K562 (cell line): ENCODE data around the gene MRRF. TPM values are rescaled to one million over a fixed set of nuclear protein-coding genes. Genes with fewer than 3 reads are reported as not detected.

Source experiments
- ATAC-seq: fragments of 200-7000 bp; cut with Tn5 transposase; 3 replicates; pipeline ENCODE4 v1.9.1; 2020; ENCODE audit warnings: moderate library complexity
- BruUV-seq: library from RNA; stranded (reverse); fragments of 400-500 nt; replicated peaks from 2 replicates; lab custom pipeline; 2021; lab: Mats Ljungman, UMichigan
- CTCF ChIA-PET: fragments of 300-600 bp; formaldehyde crosslinking; extraction: SDS; loops from one replicate; lab custom pipeline; 2021; ENCODE audit warnings: low intra/inter-chr PET ratio; lab: Yijun Ruan, JAX
- POLR2A ChIA-PET: fragments of 300-600, 350-650 bp; sonication (Branson Sonifier 250); formaldehyde crosslinking; extraction: SDS; loops from one replicate; lab custom pipeline; 2021; ENCODE audit warnings: antibody characterized with exemption, inconsistent platforms; lab: Yijun Ruan, JAX
- DNase-seq, 4 experiments: peaks; one replicate each; pipeline versions ENCODE4 v3.0.0 to v3.0.0-alpha.2; 2011 to 2018; ENCODE audit warnings: low spot score in 3 of 4, mixed read lengths in 3 of 4; ENCODE audit errors: extremely low read depth in 1 of 4
- FAIRE-seq: peaks from 2 replicates; lab custom pipeline; 2011; peaks lifted over from hg19 to GRCh38; lab: Jason Lieb, UNC
- H2AFZ ChIP-seq: 2 replicates; pipeline ENCODE4 v1.6.0; 2011; ENCODE audit warnings: low read depth, low read length, control low read depth, inconsistent platforms
- H3K27ac ChIP-seq: fragments of 200-600 bp; 3 replicates; pipeline ENCODE4 v1.8.0; 2011; ENCODE audit warnings: low read depth, mild to moderate bottlenecking, control low read depth, inconsistent platforms, low read length, moderate library complexity, mixed read lengths; ENCODE audit errors: extremely low read depth
- H3K27me3 ChIP-seq, 2 experiments: fragments of 300-600 bp in 1 of 2; 2 replicates in 1 of 2; 3 replicates in 1 of 2; pipeline versions ENCODE4 v1.6.0 to v1.8.0; 2011; ENCODE audit warnings: inconsistent platforms in 2 of 2, low read length in 2 of 2, mild to moderate bottlenecking in 1 of 2, mixed read lengths in 1 of 2, moderate library complexity in 1 of 2; ENCODE audit not compliant: control insufficient read depth in 2 of 2, insufficient read depth in 2 of 2
- H3K36me3 ChIP-seq: fragments of 300-600 bp; 3 replicates; pipeline ENCODE4 v1.8.0; 2011; ENCODE audit warnings: mild to moderate bottlenecking, low read length, inconsistent platforms; ENCODE audit not compliant: control insufficient read depth, insufficient read depth
- H3K4me1 ChIP-seq, 2 experiments: fragments of 200-600 bp in 1 of 2; replicated peaks in 1 of 2; 2 replicates in 1 of 2; 3 replicates in 1 of 2; pipeline versions ENCODE4 v1.5.1 to v1.8.0; 2011; ENCODE audit warnings: inconsistent platforms in 2 of 2, low read length in 2 of 2, mild to moderate bottlenecking in 1 of 2, mixed read lengths in 1 of 2, moderate library complexity in 1 of 2; ENCODE audit not compliant: control insufficient read depth in 2 of 2, insufficient read depth in 2 of 2
- H3K4me2 ChIP-seq: 2 replicates; pipeline ENCODE4 v1.6.1; 2011; ENCODE audit warnings: low read length, control low read depth, inconsistent platforms, mixed read lengths; ENCODE audit not compliant: insufficient read depth
- H3K4me3 ChIP-seq: fragments of 200-600 bp; sonication (generic), shearing (Covaris generic); 2 replicates; pipeline ENCODE4 v1.5.1; 2016; ENCODE audit warnings: control low read depth, inconsistent platforms
- H3K79me2 ChIP-seq: fragments of 200-600 bp; 3 replicates; pipeline ENCODE4 v1.8.0; 2011; ENCODE audit warnings: low read length, inconsistent platforms; ENCODE audit not compliant: control insufficient read depth, insufficient read depth
- H3K9ac ChIP-seq, 2 experiments: 2 replicates each; pipeline versions ENCODE4 v1.6.0 to v1.6.1; 2011; ENCODE audit warnings: low read depth in 2 of 2, low read length in 2 of 2, control low read depth in 1 of 2, inconsistent platforms in 1 of 2, mild to moderate bottlenecking in 1 of 2, mixed read lengths in 1 of 2; ENCODE audit not compliant: insufficient read depth in 1 of 2
- H3K9me1 ChIP-seq: one replicate; pipeline ENCODE4 v1.6.0; 2011; ENCODE audit warnings: inconsistent platforms, mild to moderate bottlenecking, low read length, moderate library complexity; ENCODE audit not compliant: control insufficient read depth, insufficient read depth
- H3K9me3 ChIP-seq: replicated peaks from 2 replicates; pipeline ENCODE4 v1.5.1; 2011; ENCODE audit warnings: low read depth, low read length, inconsistent platforms; ENCODE audit not compliant: control insufficient read depth, insufficient read depth
- H4K20me1 ChIP-seq: replicated peaks from 2 replicates; pipeline ENCODE4 v1.6.1; 2011; ENCODE audit warnings: low read length, inconsistent platforms, mixed read lengths; ENCODE audit not compliant: control insufficient read depth, insufficient read depth
- ATF1 ChIP-seq, 2 experiments: fragments of 450-650 bp in 1 of 2; IDR thresholded peaks; 2 replicates each; pipeline ENCODE4 v1.6.1; 2016; ENCODE audit warnings: missing compliant biosample characterization in 1 of 2, missing genetic modification characterization in 1 of 2
- KAT7 ChIP-seq: sonication (generic); formaldehyde crosslinking; IDR thresholded peaks from 2 replicates; pipeline ENCODE4 v1.8.0; 2022; ENCODE audit warnings: missing genetic modification reagents, mild to moderate bottlenecking, borderline replicate concordance
- LCOR ChIP-seq: sonication (generic); formaldehyde crosslinking; IDR thresholded peaks from 2 replicates; pipeline ENCODE4 v1.8.0; 2022; ENCODE audit warnings: mild to moderate bottlenecking, missing genetic modification reagents
- MTA1 ChIP-seq: fragments of 450-650 bp; IDR thresholded peaks from 2 replicates; pipeline ENCODE4 v1.6.1; 2017; ENCODE audit warnings: borderline replicate concordance
- NCOR1 ChIP-seq: fragments of 450-650 bp; IDR thresholded peaks from 2 replicates; pipeline ENCODE4 v1.6.1; 2016; ENCODE audit warnings: mild to moderate bottlenecking, moderate library complexity
- NRF1 ChIP-seq, 2 experiments: fragments of 450-650 bp; IDR thresholded peaks in 1 of 2; conservative IDR thresholded peaks in 1 of 2; 2 replicates each; pipeline ENCODE4 v1.6.1; 2014; ENCODE audit warnings: mild to moderate bottlenecking in 2 of 2
- SMC3 ChIP-seq: conservative IDR thresholded peaks from 2 replicates; pipeline ENCODE4 v1.6.1; 2011; ENCODE audit warnings: low read depth, low read length, improper control_type of control experiment; ENCODE audit not compliant: insufficient read depth
- ZFP1 ChIP-seq: fragments of 450-650 bp; formaldehyde crosslinking; IDR thresholded peaks from 2 replicates; pipeline ENCODE4 v1.4.0; 2020; ENCODE audit warnings: mild to moderate bottlenecking, mixed read lengths
- ZNF76 ChIP-seq: fragments of 250-450 bp; sonication (Bioruptor Pico); IDR thresholded peaks from 2 replicates; pipeline ENCODE4 v1.4.0; 2020; ENCODE audit warnings: mild to moderate bottlenecking, moderate library complexity, borderline replicate concordance
- ZNF79 ChIP-seq: fragments of 250-450 bp; sonication (Bioruptor Pico); IDR thresholded peaks from 2 replicates; pipeline ENCODE4 v1.4.0; 2020; ENCODE audit warnings: low read depth, mild to moderate bottlenecking, moderate library complexity
- WGBS: fragments of 100-300 bp; shearing (Covaris generic); methylation state at CpG from one replicate; pipeline ENCODE4 v1.1.6; 2016; ENCODE audit warnings: low coverage, mixed read lengths; ENCODE audit not compliant: insufficient coverage; ENCODE audit errors: missing lambda C conversion rate; 5-methylcytosine and 5-hydroxymethylcytosine counted together
- in situ Hi-C: fragments of 300-500 bp; cut with MboI; formaldehyde crosslinking; loops from 4 replicates; pipeline ENCODE4 v1.15.0; 2018; ENCODE audit warnings: inconsistent platforms, mixed read lengths
- intact Hi-C: fragments of 100-400 bp; cut with micrococcal nuclease; formaldehyde crosslinking; loops from 2 replicates; pipeline ENCODE4 v1.14.2; 2022
- polyA plus RNA-seq, 8 experiments: library from polyadenylated mRNA; depleted of rRNA in 4 of 8; stranded (reverse) in 5 of 8; unstranded in 3 of 8; fragments of >200 nt; fragmentation: Nextera tagmentation in 2 of 8; fragmentation: Illumina TruSeq in 1 of 8; extraction: Ambion mirVana in 2 of 8; extraction: Trizol in 1 of 8; gene quantifications; 2 replicates each; pipeline versions ENCODE4 v1.2.1 to v1.2.3, GENCODE V29; 2011 to 2014; ENCODE audit warnings: inconsistent platforms in 1 of 8, missing spikeins in 1 of 8
- total RNA-seq, 7 experiments: library from RNA; depleted of rRNA in 6 of 7; stranded (reverse); fragments of >200 nt in 6 of 7; fragmentation: Illumina TruSeq in 2 of 7; extraction: Trizol in 2 of 7; gene quantifications; 2 replicates each; pipeline versions ENCODE4 v1.2.1 to v1.2.3, GENCODE V29; 2011 to 2021; ENCODE audit warnings: low replicate concordance in 1 of 7
- TF ChIP-seq, protein P1 (sequence below): fragments of 250-450 bp; sonication (Bioruptor Pico); IDR thresholded peaks from 2 replicates; pipeline ENCODE4 v1.5.0; 2020; ENCODE audit warnings: mild to moderate bottlenecking
- TF ChIP-seq, protein P2 (sequence below): sonication (generic); formaldehyde crosslinking; IDR thresholded peaks from 2 replicates; pipeline ENCODE4 v1.8.1; 2022; ENCODE audit warnings: missing genetic modification reagents
- TF ChIP-seq, protein P3 (sequence below): fragments of 450-650 bp; IDR thresholded peaks from 2 replicates; pipeline ENCODE4 v1.6.1; 2018; ENCODE audit not compliant: partially characterized antibody

The MRRF gene
- total and polyA plus RNA-seq, 9 of the 15 experiments (the other 6 are each of a cell fraction or from before 2014, with no cell fraction given), result 55.0 to 105 (median 81.2) TPM

DNA sequence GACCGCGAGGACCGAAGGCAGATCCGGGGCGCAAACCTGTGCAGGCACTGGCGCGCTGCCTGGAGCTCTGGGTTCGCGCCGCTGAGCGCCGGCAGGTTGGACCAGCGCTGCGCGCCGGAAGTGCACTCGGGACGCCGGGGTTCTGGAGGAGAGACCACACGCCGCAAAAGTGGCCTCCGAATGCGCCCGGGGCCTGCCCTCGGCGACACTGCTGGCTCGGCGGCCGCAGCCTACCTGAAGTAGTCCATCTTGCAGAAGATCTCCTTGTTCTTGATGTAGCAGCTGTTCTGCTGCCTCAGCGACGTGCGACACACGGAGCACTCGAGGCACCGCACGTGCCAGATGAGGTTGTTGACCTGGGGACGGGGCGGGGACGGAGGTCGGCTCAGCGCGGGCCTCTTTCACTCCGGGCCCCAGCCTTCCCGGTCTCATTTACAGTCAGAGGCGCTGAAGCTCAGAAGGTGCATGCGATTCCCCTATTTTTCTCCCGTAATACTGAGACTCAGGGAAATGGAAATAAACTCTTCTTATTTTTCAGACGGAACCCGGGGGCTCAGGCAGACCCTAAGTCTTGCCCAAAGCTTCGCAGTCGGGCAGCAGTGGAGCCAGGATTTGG is 38.4 kb upstream of the MRRF start:
- Histone ChIP-seq H3K27ac (no peak overlapping the region), H3K4me3 (no peak overlapping the region), H3K36me3 (no peaks in the 10 kb centered on the region), H3K9ac (no peak overlapping the region), H4K20me1 (0 out of 2 replicates have a peak, but pooled peaks cover 6% of the 10 kb centered on the region), H3K79me2 (no peaks in the 10 kb centered on the region), H2AFZ (no peak overlapping the region), H3K9me1 (peaks cover 5% of the 10 kb centered on the region), H3K4me1 (peaks cover 20 to 35% of the 10 kb centered on the region in 2 experiments), H3K9me3 (no peaks in the 10 kb centered on the region), H3K27me3 (peaks cover 27 to 30% of the 10 kb centered on the region in 2 experiments), H3K4me2 (no peak overlapping the region)
- ATAC-seq (no peak), FAIRE-seq (no peak), DNase-seq (no peak)
- no TSS peak for BruUV-seq
- intact Hi-C loops (no loop called here), in situ Hi-C loops (loop anchor here (10.0 kb wide), 1 partner anchor 1961 kb away; no protein-coding TSS in a partner anchor)
- CTCF ChIA-PET, result no interaction called here
- POLR2A ChIA-PET, result interaction anchor here (0.7 to 1.5 kb wide), 3 partner anchors 8 to 18 kb away, joined by 3 to 4 read pairs (median 4); no protein-coding TSS in a partner anchor
- 72% methylated on average over 25 of the region's 51 CpGs for WGBS
- TF ChIP-seq, protein P1, sequence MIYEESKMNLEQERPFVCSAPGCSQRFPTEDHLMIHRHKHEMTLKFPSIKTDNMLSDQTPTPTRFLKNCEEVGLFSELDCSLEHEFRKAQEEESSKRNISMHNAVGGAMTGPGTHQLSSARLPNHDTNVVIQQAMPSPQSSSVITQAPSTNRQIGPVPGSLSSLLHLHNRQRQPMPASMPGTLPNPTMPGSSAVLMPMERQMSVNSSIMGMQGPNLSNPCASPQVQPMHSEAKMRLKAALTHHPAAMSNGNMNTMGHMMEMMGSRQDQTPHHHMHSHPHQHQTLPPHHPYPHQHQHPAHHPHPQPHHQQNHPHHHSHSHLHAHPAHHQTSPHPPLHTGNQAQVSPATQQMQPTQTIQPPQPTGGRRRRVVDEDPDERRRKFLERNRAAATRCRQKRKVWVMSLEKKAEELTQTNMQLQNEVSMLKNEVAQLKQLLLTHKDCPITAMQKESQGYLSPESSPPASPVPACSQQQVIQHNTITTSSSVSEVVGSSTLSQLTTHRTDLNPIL (CRISPR knock-in tag), result no peak
- TF ChIP-seq ATF1 (CRISPR knock-in tag; IDR thresholded peaks at IDR 0.05), result no peak
- TF ChIP-seq ATF1 (tag; IDR thresholded peaks at IDR 0.05), result no peak
- no peak for TF ChIP-seq ZNF79 (CRISPR knock-in tag)
- no peak for TF ChIP-seq KAT7 (CRISPR knock-in tag)
- no peak for TF ChIP-seq SMC3
- TF ChIP-seq ZFP1, result no peak
- TF ChIP-seq NRF1 (conservative IDR thresholded peaks at IDR 0.05 in 1 of 2, IDR thresholded peaks at IDR 0.05 in 1 of 2), result no peak
- no peak for TF ChIP-seq MTA1
- TF ChIP-seq LCOR (CRISPR knock-in tag), result no peak
- TF ChIP-seq ZNF76 (CRISPR knock-in tag), result no peak
- TF ChIP-seq NCOR1, result no peak
- TF ChIP-seq, protein P2, sequence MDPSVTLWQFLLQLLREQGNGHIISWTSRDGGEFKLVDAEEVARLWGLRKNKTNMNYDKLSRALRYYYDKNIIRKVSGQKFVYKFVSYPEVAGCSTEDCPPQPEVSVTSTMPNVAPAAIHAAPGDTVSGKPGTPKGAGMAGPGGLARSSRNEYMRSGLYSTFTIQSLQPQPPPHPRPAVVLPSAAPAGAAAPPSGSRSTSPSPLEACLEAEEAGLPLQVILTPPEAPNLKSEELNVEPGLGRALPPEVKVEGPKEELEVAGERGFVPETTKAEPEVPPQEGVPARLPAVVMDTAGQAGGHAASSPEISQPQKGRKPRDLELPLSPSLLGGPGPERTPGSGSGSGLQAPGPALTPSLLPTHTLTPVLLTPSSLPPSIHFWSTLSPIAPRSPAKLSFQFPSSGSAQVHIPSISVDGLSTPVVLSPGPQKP, result no peak
- TF ChIP-seq, protein P3, sequence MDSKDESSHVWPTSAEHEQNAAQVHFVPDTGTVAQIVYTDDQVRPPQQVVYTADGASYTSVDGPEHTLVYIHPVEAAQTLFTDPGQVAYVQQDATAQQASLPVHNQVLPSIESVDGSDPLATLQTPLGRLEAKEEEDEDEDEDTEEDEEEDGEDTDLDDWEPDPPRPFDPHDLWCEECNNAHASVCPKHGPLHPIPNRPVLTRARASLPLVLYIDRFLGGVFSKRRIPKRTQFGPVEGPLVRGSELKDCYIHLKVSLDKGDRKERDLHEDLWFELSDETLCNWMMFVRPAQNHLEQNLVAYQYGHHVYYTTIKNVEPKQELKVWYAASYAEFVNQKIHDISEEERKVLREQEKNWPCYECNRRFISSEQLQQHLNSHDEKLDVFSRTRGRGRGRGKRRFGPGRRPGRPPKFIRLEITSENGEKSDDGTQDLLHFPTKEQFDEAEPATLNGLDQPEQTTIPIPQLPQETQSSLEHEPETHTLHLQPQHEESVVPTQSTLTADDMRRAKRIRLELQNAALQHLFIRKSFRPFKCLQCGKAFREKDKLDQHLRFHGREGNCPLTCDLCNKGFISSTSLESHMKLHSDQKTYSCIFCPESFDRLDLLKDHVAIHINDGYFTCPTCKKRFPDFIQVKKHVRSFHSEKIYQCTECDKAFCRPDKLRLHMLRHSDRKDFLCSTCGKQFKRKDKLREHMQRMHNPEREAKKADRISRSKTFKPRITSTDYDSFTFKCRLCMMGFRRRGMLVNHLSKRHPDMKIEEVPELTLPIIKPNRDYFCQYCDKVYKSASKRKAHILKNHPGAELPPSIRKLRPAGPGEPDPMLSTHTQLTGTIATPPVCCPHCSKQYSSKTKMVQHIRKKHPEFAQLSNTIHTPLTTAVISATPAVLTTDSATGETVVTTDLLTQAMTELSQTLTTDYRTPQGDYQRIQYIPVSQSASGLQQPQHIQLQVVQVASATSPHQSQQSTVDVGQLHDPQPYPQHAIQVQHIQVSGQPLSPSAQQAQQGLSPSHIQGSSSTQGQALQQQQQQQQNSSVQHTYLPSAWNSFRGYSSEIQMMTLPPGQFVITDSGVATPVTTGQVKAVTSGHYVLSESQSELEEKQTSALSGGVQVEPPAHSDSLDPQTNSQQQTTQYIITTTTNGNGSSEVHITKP, result no peak
